ENCODE measurements around the gene TBRG1. TPM values are rescaled to one million over a fixed set of nuclear protein-coding genes. Genes with fewer than 3 reads are reported as not detected.

The TBRG1 gene
- polyA plus RNA-seq, 3 donors, result 39.7 to 84.7 (median 43.5) TPM

- H3K9me3 Mint-ChIP-seq, result no peaks in the 10 kb centered on the region
- H4K20me1 ChIP-seq (ENCODE audit: insufficient read depth, low read length), result no peaks in the 10 kb centered on the region
- H3K9me3 ChIP-seq (replicated peaks in 1 of 2; ENCODE audit: control insufficient read depth in 1 of 2, insufficient read depth in 1 of 2, low read length in 2 of 2), result no peaks in the 10 kb centered on the region
- H3K4me3 Mint-ChIP-seq, result no peak overlapping the region
- H3K27me3 Mint-ChIP-seq (ENCODE audit: low read depth in 3 of 3), result peaks cover 5 to 7% (median 6%) of the 10 kb centered on the region in 3 donors
- H3K9ac ChIP-seq (ENCODE audit: insufficient read depth, low read length, poor library complexity, severe bottlenecking), result no peak overlapping the region
- H3K36me3 ChIP-seq (replicated peaks in 1 of 2; ENCODE audit: control insufficient read depth in 1 of 2, insufficient read depth in 2 of 2, low read length in 2 of 2), result no peaks in the 10 kb centered on the region
- no peaks in the 10 kb centered on the region for H3K27me3 ChIP-seq (ENCODE audit: control insufficient read depth in 2 of 2, insufficient read depth in 2 of 2, low read length in 2 of 2)
- DNase-seq, result no peak
- H2AFZ ChIP-seq (ENCODE audit: insufficient read depth, low read depth, low read length, poor library complexity, severe bottlenecking), result no peak overlapping the region
- intact Hi-C loops (cut with micrococcal nuclease), result loop anchor here (5.0 to 10.0 kb wide), 3 partner anchors 160 to 510 kb away; partner anchors contain the start of gene OR8B4 (in 2 of the 2)
- H3K27ac ChIP-seq (ENCODE audit: low read depth in 1 of 2, low read length in 2 of 2), result no peak overlapping the region
- H3K4me2 ChIP-seq (replicated peaks; ENCODE audit: extremely low read depth, low read length, poor library complexity, severe bottlenecking), result no peak overlapping the region
- H3K4me1 Mint-ChIP-seq, result no peaks in the 10 kb centered on the region
- H3K79me2 ChIP-seq (ENCODE audit: insufficient read depth, low read length), result no peaks in the 10 kb centered on the region
- no peak overlapping the region for H3K4me3 ChIP-seq (replicated peaks in 1 of 3; ENCODE audit: low read depth in 2 of 3, low read length in 3 of 3)
- no peaks in the 10 kb centered on the region for H3K36me3 Mint-ChIP-seq
- 100% methylated on average over 2 of the region's 4 CpGs for WGBS (ENCODE audit: insufficient coverage)
- no peaks in the 10 kb centered on the region for H3K4me1 ChIP-seq (ENCODE audit: control insufficient read depth in 1 of 2, insufficient read depth in 2 of 2, low read length in 2 of 2)
- peak overlapping the region in 1 of 7 donors; percentile 41 for H3K27ac Mint-ChIP-seq
- TF ChIP-seq, protein P1, sequence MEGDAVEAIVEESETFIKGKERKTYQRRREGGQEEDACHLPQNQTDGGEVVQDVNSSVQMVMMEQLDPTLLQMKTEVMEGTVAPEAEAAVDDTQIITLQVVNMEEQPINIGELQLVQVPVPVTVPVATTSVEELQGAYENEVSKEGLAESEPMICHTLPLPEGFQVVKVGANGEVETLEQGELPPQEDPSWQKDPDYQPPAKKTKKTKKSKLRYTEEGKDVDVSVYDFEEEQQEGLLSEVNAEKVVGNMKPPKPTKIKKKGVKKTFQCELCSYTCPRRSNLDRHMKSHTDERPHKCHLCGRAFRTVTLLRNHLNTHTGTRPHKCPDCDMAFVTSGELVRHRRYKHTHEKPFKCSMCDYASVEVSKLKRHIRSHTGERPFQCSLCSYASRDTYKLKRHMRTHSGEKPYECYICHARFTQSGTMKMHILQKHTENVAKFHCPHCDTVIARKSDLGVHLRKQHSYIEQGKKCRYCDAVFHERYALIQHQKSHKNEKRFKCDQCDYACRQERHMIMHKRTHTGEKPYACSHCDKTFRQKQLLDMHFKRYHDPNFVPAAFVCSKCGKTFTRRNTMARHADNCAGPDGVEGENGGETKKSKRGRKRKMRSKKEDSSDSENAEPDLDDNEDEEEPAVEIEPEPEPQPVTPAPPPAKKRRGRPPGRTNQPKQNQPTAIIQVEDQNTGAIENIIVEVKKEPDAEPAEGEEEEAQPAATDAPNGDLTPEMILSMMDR (IDR thresholded peaks at IDR 0.05), result no peak
Measured at GRCh38 chr11:124584681-124585372, 37.8 kb upstream of the TBRG1 start.

- no peak overlapping the region for H3K4me3 ChIP-seq (replicated peaks in 1 of 3; ENCODE audit: low read depth in 2 of 3, low read length in 3 of 3)
- no peak overlapping the region for H3K9ac ChIP-seq (ENCODE audit: insufficient read depth, low read length, poor library complexity, severe bottlenecking)
- no peak overlapping the region for H3K4me2 ChIP-seq (replicated peaks; ENCODE audit: extremely low read depth, low read length, poor library complexity, severe bottlenecking)
- peaks cover 7 to 9% (median 9%) of the 10 kb centered on the region in 3 donors for H3K27me3 Mint-ChIP-seq (ENCODE audit: low read depth in 3 of 3)
- H3K27ac Mint-ChIP-seq, result no peak overlapping the region
- no peaks in the 10 kb centered on the region for H3K36me3 ChIP-seq (replicated peaks in 1 of 2; ENCODE audit: control insufficient read depth in 1 of 2, insufficient read depth in 2 of 2, low read length in 2 of 2)
- H3K36me3 Mint-ChIP-seq, result no peaks in the 10 kb centered on the region
- H3K27ac ChIP-seq (ENCODE audit: low read depth in 1 of 2, low read length in 2 of 2), result no peak overlapping the region
- TF ChIP-seq, protein P1 (IDR thresholded peaks at IDR 0.05), result peak; percentile 63
- intact Hi-C loops (cut with micrococcal nuclease), result loop anchor here (5.0 to 10.0 kb wide), 3 partner anchors 162 to 512 kb away; partner anchors contain the start of gene OR8B4 (in 2 of the 2)
- H3K9me3 ChIP-seq (replicated peaks in 1 of 2; ENCODE audit: control insufficient read depth in 1 of 2, insufficient read depth in 1 of 2, low read length in 2 of 2), result no peaks in the 10 kb centered on the region
- no peaks in the 10 kb centered on the region for H4K20me1 ChIP-seq (ENCODE audit: insufficient read depth, low read length)
- WGBS (ENCODE audit: insufficient coverage), result no CpG with 5 or more reads among the region's 3 CpGs
- H3K4me3 Mint-ChIP-seq, result no peak overlapping the region
- no peaks in the 10 kb centered on the region for H3K9me3 Mint-ChIP-seq
- no peaks in the 10 kb centered on the region for H3K79me2 ChIP-seq (ENCODE audit: insufficient read depth, low read length)
- H3K27me3 ChIP-seq (ENCODE audit: control insufficient read depth in 2 of 2, insufficient read depth in 2 of 2, low read length in 2 of 2), result no peaks in the 10 kb centered on the region
- peak; percentile 23 to 51 (median 41) for DNase-seq
- H2AFZ ChIP-seq (ENCODE audit: insufficient read depth, low read depth, low read length, poor library complexity, severe bottlenecking), result no peak overlapping the region
- H3K4me1 Mint-ChIP-seq, result no peaks in the 10 kb centered on the region
- no peaks in the 10 kb centered on the region for H3K4me1 ChIP-seq (ENCODE audit: control insufficient read depth in 1 of 2, insufficient read depth in 2 of 2, low read length in 2 of 2)
Measured at GRCh38 chr11:124586238-124586860, 36.3 kb upstream of the TBRG1 start.
